Epithelial cell of proximal tubule (primary cell): ENCODE measurements around the gene ACIN1. TPM values are rescaled to one million over a fixed set of nuclear protein-coding genes. Genes with fewer than 3 reads are reported as not detected.

Experiments used
- DNase-seq: peaks from one replicate; pipeline ENCODE4 v3.0.0-alpha.2; 2011; ENCODE audit warnings: low read depth
- H3K4me3 ChIP-seq: 2 replicates; pipeline ENCODE4 v1.5.1; 2011; ENCODE audit warnings: low read depth, mild to moderate bottlenecking, low read length
- CTCF ChIP-seq: conservative IDR thresholded peaks from 2 replicates; pipeline ENCODE4 v1.5.1; 2012; ENCODE audit warnings: low read depth, mild to moderate bottlenecking, low read length
- total RNA-seq: library from RNA; depleted of rRNA; stranded (reverse); fragments of >200 nt; gene quantifications from 2 replicates; pipeline ENCODE4 v1.2.3, GENCODE V29; 2015

The ACIN1 gene
- total RNA-seq, 1 donor from 2014 or later: 84.1 TPM

GRCh38 chr14:23042162-23042965, 52.6 kb downstream of the ACIN1 start, which contains the start of gene PSMB11:
PSMB11 (plus strand) TSS chr14:23042212; CDS start chr14:23042226, 14 bp downstream.
- no peak for TF ChIP-seq CTCF
- DNase-seq: no peak
- no peak within 1 kb of the TSS for H3K4me3 ChIP-seq

DNA sequence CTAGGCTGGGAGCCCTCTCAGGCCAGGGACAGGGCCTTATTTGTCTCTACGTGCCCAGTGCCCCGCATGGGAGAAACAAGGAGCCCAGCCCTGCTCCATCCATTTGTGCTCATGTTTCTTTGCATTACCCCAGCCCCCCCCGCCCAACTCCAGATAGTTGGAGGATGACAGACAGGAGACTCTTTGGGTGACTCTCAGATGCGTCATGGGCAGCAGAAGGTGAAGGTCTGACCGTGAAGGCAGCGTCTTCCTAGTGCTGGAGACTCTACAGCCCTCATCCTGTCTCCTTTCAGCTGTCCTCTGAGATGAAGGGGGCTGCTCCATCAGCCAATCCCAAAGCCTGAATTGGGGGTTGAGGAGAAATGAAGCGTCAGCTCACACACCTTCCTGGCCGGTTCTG, 53.2 kb downstream of the ACIN1 start:
- no peak overlapping the region for H3K4me3 ChIP-seq
- TF ChIP-seq CTCF: no peak
- DNase-seq: no peak

DNA sequence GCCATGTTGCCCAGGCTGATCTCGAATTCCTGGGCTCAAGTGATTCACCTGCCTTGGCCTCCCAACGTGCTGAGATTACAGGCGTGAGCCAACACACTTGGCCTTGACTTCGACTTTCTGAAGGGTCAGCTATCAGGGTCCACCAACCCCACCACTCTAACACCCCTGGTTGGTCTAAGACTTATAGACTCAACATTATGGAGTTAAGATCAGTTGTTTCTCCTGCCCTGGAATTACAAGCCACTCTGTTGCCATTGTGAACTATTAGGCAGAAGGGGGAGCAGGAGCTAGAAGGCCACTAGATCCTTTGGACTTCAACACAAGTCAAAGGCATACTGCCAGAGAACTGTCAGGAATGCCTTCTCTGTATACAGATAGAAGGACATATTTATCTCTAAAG, 54.8 kb downstream of the ACIN1 start:
- H3K4me3 ChIP-seq: no peak overlapping the region
- no peak for DNase-seq
- TF ChIP-seq CTCF: no peak

GRCh38 chr14:23035303-23036144, 59.4 kb downstream of the ACIN1 start:
- TF ChIP-seq CTCF: no peak
- peak overlapping the region; percentile 88 for H3K4me3 ChIP-seq
- no peak for DNase-seq

DNA sequence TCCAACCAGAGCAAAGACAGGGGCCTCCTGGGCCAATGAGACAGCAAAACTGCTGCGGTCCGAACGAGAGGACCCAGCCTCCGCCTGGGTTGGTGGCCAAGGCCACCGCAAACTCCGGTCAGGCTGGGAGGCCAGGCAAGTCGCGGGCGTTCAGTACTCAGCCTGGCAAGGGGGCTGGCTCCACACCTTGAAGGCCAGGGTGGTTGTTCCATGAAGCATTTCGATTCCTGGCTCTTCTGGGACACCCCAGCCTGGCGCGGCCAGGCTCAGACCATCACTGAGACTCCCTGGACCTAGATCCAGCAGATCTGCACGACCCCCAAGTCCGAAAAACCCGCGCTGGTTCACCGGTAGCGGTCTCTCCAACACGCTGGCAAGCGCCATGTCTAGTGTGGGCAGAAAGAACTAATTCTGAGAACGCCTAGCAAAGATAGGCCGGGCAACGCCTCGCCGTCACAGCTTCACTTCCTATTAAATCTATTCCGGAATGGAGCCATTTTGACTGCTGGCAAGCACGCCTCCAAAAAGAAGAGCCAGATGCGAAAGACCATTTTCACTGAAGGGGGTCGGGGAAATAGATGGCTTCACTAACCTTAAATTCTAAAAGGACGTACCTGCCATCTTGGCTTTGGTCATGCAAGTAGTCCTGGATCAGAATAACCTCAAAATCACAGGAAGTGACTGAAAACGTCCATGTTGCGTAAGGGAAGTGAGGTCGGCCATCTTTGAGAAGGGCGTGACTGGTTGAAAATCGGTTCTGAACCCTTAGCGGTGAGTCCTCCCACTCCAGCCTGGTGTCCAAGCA, 60.2 kb downstream of the ACIN1 start, which contains the start of gene PSMB5:
Gene PSMB5, minus strand, starts transcription at position 403 of the 805 bp plus-strand sequence. Its CDS starts 19 bp downstream, at position 384.
- DNase-seq: peak; percentile 93
- H3K4me3 ChIP-seq: peak within 1 kb of the TSS; percentile 88
- no peak for TF ChIP-seq CTCF

GRCh38 chr14:23033801-23034497, 61.0 kb downstream of the ACIN1 start:
- no peak for TF ChIP-seq CTCF
- DNase-seq: no peak

More at GRCh38 chr14:23033801-23034497, 61.0 kb downstream of the ACIN1 start:
- peak overlapping the region; percentile 88 for H3K4me3 ChIP-seq
